Small intestine (tissue), 7 donors: ENCODE results near the gene VWA8. TPM values are rescaled to one million over a fixed set of nuclear protein-coding genes. Genes with fewer than 3 reads are reported as not detected.
"Not testable (repeated sequence)": the region's sequence is repeated elsewhere in the genome, so short reads cannot be mapped to it uniquely, and the experiment has no call there.

Experiments
- DNase-seq, 2 donors: peaks; one replicate each; pipeline versions ENCODE4 v3.0.0 to v3.0.0-alpha.2; 2013
- FAIRE-seq: peaks from 2 replicates; lab custom pipeline; 2012; peaks lifted over from hg19 to GRCh38; lab: Jason Lieb, UNC
- H3K27ac ChIP-seq, 3 donors: one replicate each; pipeline ENCODE4 v1.5.1; 2013; ENCODE audit warnings: low read length in 2 of 3, mild to moderate bottlenecking in 2 of 3, control low read depth in 1 of 3, inconsistent platforms in 1 of 3, low read depth in 1 of 3, moderate library complexity in 1 of 3
- H3K27me3 ChIP-seq, 3 donors: one replicate each; pipeline ENCODE4 v1.6.1; 2013; ENCODE audit warnings: low read length in 3 of 3, inconsistent platforms in 1 of 3; ENCODE audit not compliant: control insufficient read depth in 3 of 3, insufficient read depth in 3 of 3
- H3K36me3 ChIP-seq, 3 donors: one replicate each; pipeline ENCODE4 v1.6.1; 2013; ENCODE audit warnings: low read length in 3 of 3, inconsistent platforms in 1 of 3, low read depth in 1 of 3, mild to moderate bottlenecking in 1 of 3, moderate library complexity in 1 of 3; ENCODE audit not compliant: control insufficient read depth in 3 of 3, insufficient read depth in 2 of 3
- H3K4me1 ChIP-seq, 3 donors: one replicate each; pipeline ENCODE4 v1.6.1; 2013; ENCODE audit warnings: low read length in 2 of 3, inconsistent platforms in 1 of 3, low read depth in 1 of 3, mild to moderate bottlenecking in 1 of 3, moderate library complexity in 1 of 3; ENCODE audit not compliant: control insufficient read depth in 3 of 3, insufficient read depth in 2 of 3
- H3K4me3 ChIP-seq, 3 donors: one replicate each; pipeline ENCODE4 v1.5.1; 2013; ENCODE audit warnings: low read length in 3 of 3, control low read depth in 1 of 3, inconsistent platforms in 1 of 3, low read depth in 1 of 3, mild to moderate bottlenecking in 1 of 3, moderate library complexity in 1 of 3
- H3K9me3 ChIP-seq, 2 donors: one replicate each; pipeline ENCODE4 v1.6.1; 2013; ENCODE audit warnings: low read depth in 1 of 2, low read length in 1 of 2; ENCODE audit not compliant: control insufficient read depth in 2 of 2, insufficient read depth in 1 of 2
- WGBS, 3 donors: extraction: QIAGEN DNeasy Blood & Tissue Kit; methylation state at CpG; one replicate each; pipeline ENCODE4 v1.1.7; 2013; 5-methylcytosine and 5-hydroxymethylcytosine counted together
- polyA plus RNA-seq, 4 donors: library from polyadenylated mRNA; stranded (reverse) in 3 of 4; unstranded in 1 of 4; fragments of 200-250 nt in 3 of 4; fragments of 120-200 nt in 1 of 4; gene quantifications; one replicate each; pipeline versions ENCODE4 v1.2.1 to v1.2.3, GENCODE V29; 2013
- donor health status: healthy with polysubstance abuse.
- donor health status: control.
- donor health status: control.
- donor health status: Bipolar disorder and iron deficiency.
- donor health status: healthy.

Gene VWA8
- polyA plus RNA-seq, 4 donors, result 3.8 to 11.5 (median 6.0) TPM

GRCh38 chr13:41586216-41586615 lies 374.7 kb downstream of the VWA8 start:
- H3K4me1 ChIP-seq, result peaks cover 0 to 6% (median 0%) of the 10 kb centered on the region in 3 donors
- DNase-seq (peak; percentile 12 to 51), FAIRE-seq (no peak)
- peaks cover 0 to 16% (median 4%) of the 10 kb centered on the region in 3 donors for H3K36me3 ChIP-seq
- H3K27me3 ChIP-seq, result no peaks in the 10 kb centered on the region
- H3K27ac ChIP-seq, result no peak overlapping the region
- 63 to 73% (median 66%) methylated on average over 4 of the region's 4 CpGs for WGBS, 3 donors
- H3K4me3 ChIP-seq, result no peak overlapping the region
- H3K9me3 ChIP-seq, result no peaks in the 10 kb centered on the region

GRCh38 chr13:41582027-41582463 lies 378.9 kb downstream of the VWA8 start:
- FAIRE-seq (no peak), DNase-seq (no peak)
- Histone ChIP-seq H3K36me3 (peaks cover 1 to 5% (median 2%) of the 10 kb centered on the region in 3 donors), H3K9me3 (no peaks in the 10 kb centered on the region), H3K27ac (no peak overlapping the region), H3K4me1 (peaks cover 0 to 7% (median 0%) of the 10 kb centered on the region in 3 donors), H3K27me3 (no peaks in the 10 kb centered on the region), H3K4me3 (no peak overlapping the region)
- WGBS, 3 donors, result 86 to 94% (median 93%) methylated on average over 6 of the region's 6 CpGs

- Histone ChIP-seq H3K27ac (no peak overlapping the region), H3K4me1 (peaks cover 0 to 6% (median 0%) of the 10 kb centered on the region in 3 donors), H3K36me3 (peaks cover 0 to 9% (median 1%) of the 10 kb centered on the region in 3 donors), H3K4me3 (no peak overlapping the region), H3K9me3 (no peaks in the 10 kb centered on the region), H3K27me3 (no peaks in the 10 kb centered on the region)
- DNase-seq, result no peak
- FAIRE-seq, result no peak
These were observed 380.6 kb downstream of the VWA8 start for GRCh38 chr13:41580345-41580744.

- Histone ChIP-seq H3K27me3 (no peaks in the 10 kb centered on the region), H3K36me3 (peaks cover 0 to 9% (median 1%) of the 10 kb centered on the region in 3 donors), H3K27ac (no peak overlapping the region), H3K4me1 (peaks cover 0 to 6% (median 0%) of the 10 kb centered on the region in 3 donors), H3K9me3 (no peaks in the 10 kb centered on the region), H3K4me3 (no peak overlapping the region)
- 89 to 97% (median 92%) methylated on average over 6 of the region's 6 CpGs for WGBS, 3 donors
- no peak for DNase-seq
- no peak for FAIRE-seq
These were observed 381.0 kb downstream of the VWA8 start for GRCh38 chr13:41579881-41580280.

- Histone ChIP-seq H3K27ac (no peak overlapping the region), H3K9me3 (no peaks in the 10 kb centered on the region), H3K4me3 (no peak overlapping the region), H3K4me1 (peaks cover 0 to 6% (median 0%) of the 10 kb centered on the region in 3 donors), H3K27me3 (no peaks in the 10 kb centered on the region), H3K36me3 (peaks cover 0 to 9% (median 1%) of the 10 kb centered on the region in 3 donors)
- FAIRE-seq (no peak), DNase-seq (no peak)
- WGBS, 3 donors, result 87 to 95% (median 92%) methylated on average over 6 of the region's 6 CpGs
These were observed 381.7 kb downstream of the VWA8 start for GRCh38 chr13:41579168-41579567.

- DNase-seq (no peak), FAIRE-seq (no peak)
- Histone ChIP-seq H3K36me3 (peaks cover 0 to 13% (median 1%) of the 10 kb centered on the region in 3 donors), H3K27ac (no peak overlapping the region), H3K4me1 (peaks cover 0 to 6% (median 0%) of the 10 kb centered on the region in 3 donors), H3K4me3 (no peak overlapping the region), H3K9me3 (no peaks in the 10 kb centered on the region), H3K27me3 (no peaks in the 10 kb centered on the region)
- 87 to 98% (median 92%) methylated on average over 5 of the region's 5 CpGs for WGBS, 3 donors
These were observed 382.5 kb downstream of the VWA8 start for GRCh38 chr13:41578371-41578770.

- no peak overlapping the region for H3K27ac ChIP-seq
- FAIRE-seq, result no peak
- peak; percentile 45 to 74 for DNase-seq
- 10 to 27% (median 20%) methylated on average over 4 of the region's 4 CpGs for WGBS, 3 donors
- H3K27me3 ChIP-seq, result no peaks in the 10 kb centered on the region
- H3K4me1 ChIP-seq, result peaks cover 0 to 6% (median 0%) of the 10 kb centered on the region in 3 donors
- H3K36me3 ChIP-seq, result peaks cover 0 to 13% (median 1%) of the 10 kb centered on the region in 3 donors
- no peaks in the 10 kb centered on the region for H3K9me3 ChIP-seq
- H3K4me3 ChIP-seq, result no peak overlapping the region
These were observed 383.5 kb downstream of the VWA8 start for GRCh38 chr13:41577436-41577835.

- H3K4me3 ChIP-seq, FAIRE-seq, H3K9me3 ChIP-seq, H3K27me3 ChIP-seq, H3K27ac ChIP-seq, H3K4me1 ChIP-seq, DNase-seq: not testable (repeated sequence)
- peaks cover 0 to 13% (median 9%) of the 10 kb centered on the region in 3 donors for H3K36me3 ChIP-seq
- WGBS, 3 donors, result 98 to 99% (median 98%) methylated on average over 19 of the region's 19 CpGs
These were observed 387.3 kb downstream of the VWA8 start for GRCh38 chr13:41573640-41574039.
